SKM-1 treated with dmso at 0.1 percent for 144 hours (cell line): ENCODE data around the gene PCBP3.
"Not testable (repeated sequence)": the region's sequence is repeated elsewhere in the genome, so short reads cannot be mapped to it uniquely, and the experiment has no call there.

ENCODE experiments used
- DNase-seq: peaks from one replicate; lab custom pipeline; 2025; ENCODE audit not compliant: unreplicated experiment; lab: John Stamatoyannopoulos, UW

The PCBP3 gene

GRCh38 chr21:45823100-45823681, 179.7 kb downstream of the PCBP3 start:
- DNase-seq = no peak

GRCh38 chr21:45824546-45825215, 181.2 kb downstream of the PCBP3 start:
- no peak for DNase-seq

GRCh38 chr21:45825219-45825618, 181.7 kb downstream of the PCBP3 start:
- no peak for DNase-seq

- no peak for DNase-seq
Measured at GRCh38 chr21:45826676-45827301, 183.3 kb downstream of the PCBP3 start.

- no peak for DNase-seq
Measured at GRCh38 chr21:45827302-45827692, 183.8 kb downstream of the PCBP3 start.

GRCh38 chr21:45827881-45828579, 184.5 kb downstream of the PCBP3 start:
- DNase-seq = no peak

GRCh38 chr21:45828580-45829570, 185.3 kb downstream of the PCBP3 start:
- DNase-seq = no peak

GRCh38 chr21:45829668-45830067, 186.1 kb downstream of the PCBP3 start:
- DNase-seq = no peak

GRCh38 chr21:45830221-45830640, 186.7 kb downstream of the PCBP3 start:
- DNase-seq = no peak

GRCh38 chr21:45830720-45831366, 187.3 kb downstream of the PCBP3 start:
- no peak for DNase-seq

- DNase-seq = no peak
Measured at GRCh38 chr21:45831991-45832740, 188.6 kb downstream of the PCBP3 start.

- not testable (repeated sequence) for DNase-seq
Measured at GRCh38 chr21:45832741-45833235, 189.3 kb downstream of the PCBP3 start.

- DNase-seq = no peak
Measured at GRCh38 chr21:45833414-45833813, 189.9 kb downstream of the PCBP3 start.

- no peak for DNase-seq
Measured at GRCh38 chr21:45834026-45834715, 190.6 kb downstream of the PCBP3 start.

- DNase-seq = no peak
Measured at GRCh38 chr21:45834821-45835293, 191.3 kb downstream of the PCBP3 start.

GRCh38 chr21:45835301-45836267, 192.1 kb downstream of the PCBP3 start:
- no peak for DNase-seq

- no peak for DNase-seq
Measured at GRCh38 chr21:45836268-45836655, 192.7 kb downstream of the PCBP3 start.
